GM12873 (cell line): ENCODE measurements around the gene PLRG1.

Experiments used
- CTCF ChIP-seq: IDR thresholded peaks from 2 replicates; pipeline ENCODE4 v1.5.1; 2012; ENCODE audit warnings: low read depth, mild to moderate bottlenecking, moderate library complexity, low read length, control low read depth; ENCODE audit not compliant: insufficient read depth; ENCODE audit errors: missing control alignments

PLRG1 gene

GRCh38 chr4:154487145-154487544 lies 63.1 kb downstream of the PLRG1 start:
- no peak for TF ChIP-seq CTCF

- TF ChIP-seq CTCF = no peak
Measured at GRCh38 chr4:154485127-154485773, 65.0 kb downstream of the PLRG1 start.
